ENCODE measurements around the gene GALNT4. TPM values are rescaled to one million over a fixed set of nuclear protein-coding genes. Genes with fewer than 3 reads are reported as not detected.
A peak's percentile ranks its signal among the peaks of the same experiment; 100 is the strongest.

Gene GALNT4
- total RNA-seq, 1 donor from 2014 or later: 9.1 TPM

GRCh38 chr12:89477633-89478279 is 46.8 kb downstream of the GALNT4 start:
- H3K9me3 Mint-ChIP-seq: no peaks in the 10 kb centered on the region
- no peak for DNase-seq (ENCODE audit: low spot score)
- no peak overlapping the region for H3K4me3 Mint-ChIP-seq (ENCODE audit: low read depth)
- intact Hi-C loops (cut with micrococcal nuclease): no loop called here
- H3K4me1 Mint-ChIP-seq (ENCODE audit: low read depth): peaks cover 21% of the 10 kb centered on the region
- peak overlapping the region; percentile 4 for H3K27ac Mint-ChIP-seq
- H3K27me3 Mint-ChIP-seq (ENCODE audit: low read depth): no peaks in the 10 kb centered on the region
- peaks cover 13% of the 10 kb centered on the region for H3K36me3 Mint-ChIP-seq (ENCODE audit: low read depth)

- Mint-ChIP-seq H3K4me3 (ENCODE audit: low read depth) (no peak overlapping the region), H3K4me1 (ENCODE audit: low read depth) (peaks cover 27% of the 10 kb centered on the region), H3K27me3 (ENCODE audit: low read depth) (no peaks in the 10 kb centered on the region), H3K27ac (peak overlapping the region; percentile 4), H3K36me3 (ENCODE audit: low read depth) (peaks cover 12% of the 10 kb centered on the region), H3K9me3 (no peaks in the 10 kb centered on the region)
- DNase-seq (ENCODE audit: low spot score): no peak
- intact Hi-C loops (cut with micrococcal nuclease): no loop called here
Measured at GRCh38 chr12:89476904-89477595, 47.5 kb downstream of the GALNT4 start.

- no peak for DNase-seq (ENCODE audit: low spot score)
- Mint-ChIP-seq H3K9me3 (no peaks in the 10 kb centered on the region), H3K27me3 (ENCODE audit: low read depth) (no peaks in the 10 kb centered on the region), H3K4me1 (ENCODE audit: low read depth) (peaks cover 31% of the 10 kb centered on the region), H3K4me3 (ENCODE audit: low read depth) (no peak overlapping the region), H3K27ac (no peak overlapping the region), H3K36me3 (ENCODE audit: low read depth) (peaks cover 13% of the 10 kb centered on the region)
- intact Hi-C loops (cut with micrococcal nuclease): no loop called here
Measured at GRCh38 chr12:89476232-89476631, 48.4 kb downstream of the GALNT4 start.

- no peak overlapping the region for H3K27ac Mint-ChIP-seq
- H3K4me1 Mint-ChIP-seq (ENCODE audit: low read depth): peaks cover 40% of the 10 kb centered on the region
- H3K36me3 Mint-ChIP-seq (ENCODE audit: low read depth): peaks cover 15% of the 10 kb centered on the region
- H3K9me3 Mint-ChIP-seq: no peaks in the 10 kb centered on the region
- H3K4me3 Mint-ChIP-seq (ENCODE audit: low read depth): no peak overlapping the region
- intact Hi-C loops (cut with micrococcal nuclease): no loop called here
- no peaks in the 10 kb centered on the region for H3K27me3 Mint-ChIP-seq (ENCODE audit: low read depth)
- no peak for DNase-seq (ENCODE audit: low spot score)
Measured at GRCh38 chr12:89475203-89475990, 49.2 kb downstream of the GALNT4 start.

GRCh38 chr12:89474615-89475014 is 50.0 kb downstream of the GALNT4 start:
- intact Hi-C loops (cut with micrococcal nuclease): no loop called here
- H3K9me3 Mint-ChIP-seq: no peaks in the 10 kb centered on the region
- H3K4me1 Mint-ChIP-seq (ENCODE audit: low read depth): peaks cover 42% of the 10 kb centered on the region

More at GRCh38 chr12:89474615-89475014, 50.0 kb downstream of the GALNT4 start:
- DNase-seq (ENCODE audit: low spot score): no peak
- no peaks in the 10 kb centered on the region for H3K27me3 Mint-ChIP-seq (ENCODE audit: low read depth)
- no peak overlapping the region for H3K4me3 Mint-ChIP-seq (ENCODE audit: low read depth)
- no peak overlapping the region for H3K27ac Mint-ChIP-seq
- H3K36me3 Mint-ChIP-seq (ENCODE audit: low read depth): peaks cover 15% of the 10 kb centered on the region

Other genes starting within 250 kb of the GALNT4 start
- gene DUSP6, start 172.3 kb downstream of the GALNT4 start, total RNA-seq: 75.7 and 82.0 TPM in 2 replicates
- gene POC1B, start 1.3 kb upstream of the GALNT4 start, total RNA-seq: 24.8 and 25.5 TPM in 2 replicates
- 19.0 and 21.0 TPM in 2 replicates for gene ATP2B1, start 184.0 kb upstream of the GALNT4 start, total RNA-seq